ENCODE results near the gene DMTF1. TPM values are rescaled to one million over a fixed set of nuclear protein-coding genes. Genes with fewer than 3 reads are reported as not detected.
A peak's percentile ranks its signal among the peaks of the same experiment; 100 is the strongest.

DMTF1 gene, protein sequence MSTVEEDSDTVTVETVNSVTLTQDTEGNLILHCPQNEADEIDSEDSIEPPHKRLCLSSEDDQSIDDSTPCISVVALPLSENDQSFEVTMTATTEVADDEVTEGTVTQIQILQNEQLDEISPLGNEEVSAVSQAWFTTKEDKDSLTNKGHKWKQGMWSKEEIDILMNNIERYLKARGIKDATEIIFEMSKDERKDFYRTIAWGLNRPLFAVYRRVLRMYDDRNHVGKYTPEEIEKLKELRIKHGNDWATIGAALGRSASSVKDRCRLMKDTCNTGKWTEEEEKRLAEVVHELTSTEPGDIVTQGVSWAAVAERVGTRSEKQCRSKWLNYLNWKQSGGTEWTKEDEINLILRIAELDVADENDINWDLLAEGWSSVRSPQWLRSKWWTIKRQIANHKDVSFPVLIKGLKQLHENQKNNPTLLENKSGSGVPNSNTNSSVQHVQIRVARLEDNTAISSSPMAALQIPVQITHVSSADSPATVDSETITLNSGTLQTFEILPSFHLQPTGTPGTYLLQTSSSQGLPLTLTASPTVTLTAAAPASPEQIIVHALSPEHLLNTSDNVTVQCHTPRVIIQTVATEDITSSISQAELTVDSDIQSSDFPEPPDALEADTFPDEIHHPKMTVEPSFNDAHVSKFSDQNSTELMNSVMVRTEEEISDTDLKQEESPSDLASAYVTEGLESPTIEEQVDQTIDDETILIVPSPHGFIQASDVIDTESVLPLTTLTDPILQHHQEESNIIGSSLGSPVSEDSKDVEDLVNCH
- 10 to 100 TPM; 63.0 to 65.1 TPM for total RNA-seq

DNA sequence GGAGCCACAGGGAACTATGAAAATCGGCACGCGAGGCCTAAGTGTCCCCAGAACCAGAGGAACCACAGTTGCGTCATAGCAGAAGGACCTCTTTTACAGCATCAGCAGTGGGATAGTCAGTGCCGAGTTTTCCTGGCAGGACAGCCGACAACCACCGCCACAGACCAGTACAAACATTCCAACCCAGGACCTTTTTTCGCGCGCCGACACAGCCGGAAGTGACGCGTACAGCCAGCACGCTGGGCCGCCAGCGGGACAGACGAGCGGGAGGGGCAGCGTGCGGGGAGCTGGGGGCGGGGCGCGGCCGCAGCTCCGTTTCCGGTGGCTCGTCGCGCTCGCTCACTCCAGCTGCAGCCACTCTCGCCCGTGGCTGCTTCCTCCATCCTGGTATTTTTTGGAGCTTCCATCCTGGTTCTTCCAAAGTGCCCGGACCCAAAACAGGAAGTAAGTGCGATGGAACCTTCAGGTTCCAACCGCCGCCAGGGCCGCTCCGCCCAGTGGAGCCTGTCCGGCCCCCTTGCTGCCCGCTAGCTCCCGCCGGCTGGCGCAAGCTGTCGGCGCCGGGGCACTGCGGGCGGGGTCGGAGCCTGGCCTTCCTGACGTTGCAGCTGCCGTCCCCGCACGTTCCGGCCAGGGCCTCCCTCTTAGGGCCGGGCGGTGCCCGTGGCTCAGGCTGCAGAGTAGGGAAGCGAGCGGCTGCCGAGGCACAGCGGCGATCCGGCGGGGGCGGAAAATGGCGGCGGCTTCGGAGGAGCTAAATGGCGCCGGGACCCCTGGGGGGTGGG is at the start of gene DMTF1:
TSS of gene DMTF1 (plus strand) at position 342 of the 785 bp plus-strand sequence. CDS start 12,489 bp downstream, outside the sequence.
- peaks cover 32% of the 10 kb centered on the region for H3K36me3 Mint-ChIP-seq (ENCODE audit: low read depth)
- intact Hi-C loops (cut with micrococcal nuclease) = loop anchor here (1.0 to 5.0 kb wide), 3 partner anchors 64 to 213 kb away; partner anchors contain the start of gene ELAPOR2
- CTCF ChIA-PET = interaction anchor here (1.1 to 3.7 kb wide), 9 partner anchors 17 to 225 kb away, joined by 4 to 21 read pairs (median 5); partner anchors contain the start of genes ELAPOR2 and TMEM243

DNA sequence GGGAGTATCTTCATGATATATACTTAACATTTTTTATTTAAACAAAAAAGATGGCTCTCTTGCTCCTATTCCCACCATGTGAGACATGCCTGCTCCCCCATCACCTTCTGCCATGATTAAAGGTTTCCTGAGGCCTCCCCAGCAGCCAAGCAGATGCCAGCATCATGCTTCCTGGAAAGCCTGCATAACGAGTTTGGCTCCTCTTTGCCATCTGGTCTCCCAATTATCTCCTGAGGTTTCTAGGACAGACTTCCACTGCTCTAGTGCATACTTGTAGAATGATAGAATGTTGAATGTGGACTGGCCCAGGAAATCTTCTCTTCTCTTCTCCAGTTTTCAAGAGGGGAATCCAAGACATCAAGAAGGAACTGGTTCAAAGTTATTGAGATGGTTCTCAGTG is 46.9 kb upstream of the DMTF1 start:
- Mint-ChIP-seq H3K9me3 (no peaks in the 10 kb centered on the region), H3K4me3 (no peak overlapping the region), H3K27ac (no peak overlapping the region), H3K27me3 (peaks cover 18% of the 10 kb centered on the region), H3K4me1 (ENCODE audit: low read depth) (no peaks in the 10 kb centered on the region), H3K36me3 (ENCODE audit: low read depth) (no peaks in the 10 kb centered on the region)
- DNase-seq (no peak), ATAC-seq (no peak)
- ChIA-PET POLR2A (no interaction called here), CTCF (no interaction called here)
- TF ChIP-seq, protein P1, sequence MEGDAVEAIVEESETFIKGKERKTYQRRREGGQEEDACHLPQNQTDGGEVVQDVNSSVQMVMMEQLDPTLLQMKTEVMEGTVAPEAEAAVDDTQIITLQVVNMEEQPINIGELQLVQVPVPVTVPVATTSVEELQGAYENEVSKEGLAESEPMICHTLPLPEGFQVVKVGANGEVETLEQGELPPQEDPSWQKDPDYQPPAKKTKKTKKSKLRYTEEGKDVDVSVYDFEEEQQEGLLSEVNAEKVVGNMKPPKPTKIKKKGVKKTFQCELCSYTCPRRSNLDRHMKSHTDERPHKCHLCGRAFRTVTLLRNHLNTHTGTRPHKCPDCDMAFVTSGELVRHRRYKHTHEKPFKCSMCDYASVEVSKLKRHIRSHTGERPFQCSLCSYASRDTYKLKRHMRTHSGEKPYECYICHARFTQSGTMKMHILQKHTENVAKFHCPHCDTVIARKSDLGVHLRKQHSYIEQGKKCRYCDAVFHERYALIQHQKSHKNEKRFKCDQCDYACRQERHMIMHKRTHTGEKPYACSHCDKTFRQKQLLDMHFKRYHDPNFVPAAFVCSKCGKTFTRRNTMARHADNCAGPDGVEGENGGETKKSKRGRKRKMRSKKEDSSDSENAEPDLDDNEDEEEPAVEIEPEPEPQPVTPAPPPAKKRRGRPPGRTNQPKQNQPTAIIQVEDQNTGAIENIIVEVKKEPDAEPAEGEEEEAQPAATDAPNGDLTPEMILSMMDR (IDR thresholded peaks at IDR 0.05) = no peak
- intact Hi-C loops (cut with micrococcal nuclease) = no loop called here

More for the DNA sequence above, at the start of gene DMTF1:
- DNase-seq (peak; percentile 89), ATAC-seq (peak; percentile 84)
- H3K4me3 Mint-ChIP-seq = peak within 1 kb of the TSS; percentile 99
- POLR2A ChIA-PET = interaction anchor here (0.6 to 4.8 kb wide), 17 partner anchors 8 to 448 kb away, joined by 3 to 90 read pairs (median 4); partner anchors contain the start of genes ABCB1 and TMEM243
- TF ChIP-seq, protein P1 (IDR thresholded peaks at IDR 0.05) = no peak
- peak within 1 kb of the TSS; percentile 99 for H3K27ac Mint-ChIP-seq
- H3K27me3 Mint-ChIP-seq = no peaks in the 10 kb centered on the region
- no peaks in the 10 kb centered on the region for H3K9me3 Mint-ChIP-seq
- peaks cover 35% of the 10 kb centered on the region for H3K4me1 Mint-ChIP-seq (ENCODE audit: low read depth)

DNA sequence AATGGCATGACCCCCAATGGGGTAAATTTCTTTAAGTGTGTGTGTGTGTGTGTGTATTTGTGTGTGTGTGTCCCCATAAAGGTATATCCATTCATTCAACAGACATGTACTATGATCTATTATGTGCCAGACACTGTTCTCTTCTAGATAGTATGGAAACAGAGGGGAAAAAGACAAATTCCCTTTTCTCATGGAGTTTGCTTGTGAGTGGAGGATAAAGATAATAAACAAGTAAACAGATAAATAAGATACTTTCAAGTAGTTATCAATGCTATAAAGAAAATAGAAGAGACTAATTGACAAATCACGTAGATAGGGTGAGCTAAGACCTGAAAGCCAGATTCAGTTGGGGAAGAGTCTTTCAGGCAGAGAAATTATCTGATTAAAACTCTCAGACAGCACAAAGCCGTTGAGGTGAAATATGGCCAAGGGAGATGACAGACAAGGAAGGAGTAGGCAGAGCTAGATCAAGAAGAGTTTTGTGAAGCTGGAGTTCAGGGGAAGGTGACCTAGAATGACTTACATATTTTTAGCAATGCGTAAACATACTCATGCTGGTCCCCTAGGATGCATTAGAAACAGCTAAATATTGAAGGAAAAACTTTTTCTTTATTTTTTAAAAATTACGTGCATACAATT is 45.2 kb upstream of the DMTF1 start:
- Mint-ChIP-seq H3K27me3 (peaks cover 11% of the 10 kb centered on the region), H3K27ac (no peak overlapping the region), H3K9me3 (no peaks in the 10 kb centered on the region), H3K4me3 (no peak overlapping the region), H3K4me1 (ENCODE audit: low read depth) (no peaks in the 10 kb centered on the region), H3K36me3 (ENCODE audit: low read depth) (no peaks in the 10 kb centered on the region)
- intact Hi-C loops (cut with micrococcal nuclease) = no loop called here
- CTCF ChIA-PET = interaction anchor here (0.6 kb wide), 1 partner anchor 60 kb away, joined by 3 read pairs; no protein-coding TSS in a partner anchor
- TF ChIP-seq, protein P1 (IDR thresholded peaks at IDR 0.05) = no peak
- POLR2A ChIA-PET = interaction anchor here (1.1 kb wide), 1 partner anchor 16 kb away, joined by 3 read pairs; no protein-coding TSS in a partner anchor
- ATAC-seq (no peak), DNase-seq (no peak)

DNA sequence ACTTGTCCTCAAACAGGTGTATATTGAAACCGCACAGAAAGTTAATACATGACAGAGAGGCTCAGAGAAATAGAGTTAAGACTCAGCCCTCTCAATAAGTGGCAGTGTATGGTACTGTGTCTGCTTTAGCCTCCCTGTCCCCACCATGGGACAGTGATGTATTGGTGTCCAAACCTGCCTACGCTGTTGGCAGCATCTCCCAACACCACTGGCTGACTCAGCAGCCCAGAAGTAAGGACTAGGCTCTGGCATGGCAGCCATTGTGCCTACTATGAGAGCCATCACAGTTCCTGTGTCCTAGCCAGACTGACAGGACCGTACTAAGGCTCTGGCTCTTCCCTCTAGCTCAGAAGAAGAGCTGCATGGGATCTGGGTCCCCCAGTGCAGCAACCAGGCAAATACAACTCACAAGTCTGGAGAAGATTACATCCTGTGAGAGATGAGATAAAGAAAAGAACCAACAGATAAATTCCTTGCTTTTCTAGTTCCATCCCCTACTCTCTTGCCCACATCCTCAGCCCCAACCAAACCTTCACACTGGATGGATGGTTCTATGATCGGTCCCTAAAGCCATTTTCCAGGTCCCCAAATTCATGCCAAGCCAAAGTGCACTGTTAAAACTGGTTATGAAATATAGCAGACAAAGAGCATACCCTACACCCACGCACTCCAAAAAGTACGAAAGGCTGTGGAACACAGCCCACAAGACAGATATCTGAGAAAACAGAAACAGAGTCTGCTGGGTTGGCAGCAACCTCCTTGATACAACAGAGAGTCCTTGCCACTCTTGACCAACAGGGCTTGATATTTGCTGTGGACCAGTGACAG is 44.1 kb upstream of the DMTF1 start:
- TF ChIP-seq, protein P1 (IDR thresholded peaks at IDR 0.05) = no peak
- no peaks in the 10 kb centered on the region for H3K36me3 Mint-ChIP-seq (ENCODE audit: low read depth)
- no peaks in the 10 kb centered on the region for H3K4me1 Mint-ChIP-seq (ENCODE audit: low read depth)
- no peak overlapping the region for H3K27ac Mint-ChIP-seq
- CTCF ChIA-PET = no interaction called here
- H3K9me3 Mint-ChIP-seq = no peaks in the 10 kb centered on the region
- POLR2A ChIA-PET = interaction anchor here (1.1 kb wide), 1 partner anchor 15 kb away, joined by 3 read pairs; no protein-coding TSS in a partner anchor
- H3K4me3 Mint-ChIP-seq = no peak overlapping the region
- DNase-seq (no peak), ATAC-seq (no peak)
- intact Hi-C loops (cut with micrococcal nuclease) = no loop called here
- H3K27me3 Mint-ChIP-seq = peaks cover 11% of the 10 kb centered on the region

Measured in activated CD8-positive, alpha-beta T cell treated with anti-CD3 and anti-CD28 coated beads for 36 hours (primary cell).